Left renal cortex interstitium (tissue), 4 donors: Measurements from ENCODE around the gene CCT7. TPM values are rescaled to one million over a fixed set of nuclear protein-coding genes. Genes with fewer than 3 reads are reported as not detected.
A peak's percentile ranks its signal among the peaks of the same experiment; 100 is the strongest.
"Not testable (repeated sequence)": the region's sequence is repeated elsewhere in the genome, so short reads cannot be mapped to it uniquely, and the experiment has no call there.

Source experiments
- DNase-seq, 4 donors: peaks; one replicate each; pipeline ENCODE4 v3.0.0-alpha.2; 2013; ENCODE audit warnings: low read depth in 4 of 4, low spot score in 2 of 4, missing footprints in 1 of 4
- polyA plus RNA-seq, 4 donors: library from polyadenylated mRNA; unstranded; fragments of 120-200 nt; gene quantifications; one replicate each; pipeline ENCODE4 v1.2.1, GENCODE V29; 2013; ENCODE audit not compliant: insufficient read length in 4 of 4

CCT7 gene
- polyA plus RNA-seq, result 100 to 1,000 TPM; 235 to 265 (median 238) TPM

DNA sequence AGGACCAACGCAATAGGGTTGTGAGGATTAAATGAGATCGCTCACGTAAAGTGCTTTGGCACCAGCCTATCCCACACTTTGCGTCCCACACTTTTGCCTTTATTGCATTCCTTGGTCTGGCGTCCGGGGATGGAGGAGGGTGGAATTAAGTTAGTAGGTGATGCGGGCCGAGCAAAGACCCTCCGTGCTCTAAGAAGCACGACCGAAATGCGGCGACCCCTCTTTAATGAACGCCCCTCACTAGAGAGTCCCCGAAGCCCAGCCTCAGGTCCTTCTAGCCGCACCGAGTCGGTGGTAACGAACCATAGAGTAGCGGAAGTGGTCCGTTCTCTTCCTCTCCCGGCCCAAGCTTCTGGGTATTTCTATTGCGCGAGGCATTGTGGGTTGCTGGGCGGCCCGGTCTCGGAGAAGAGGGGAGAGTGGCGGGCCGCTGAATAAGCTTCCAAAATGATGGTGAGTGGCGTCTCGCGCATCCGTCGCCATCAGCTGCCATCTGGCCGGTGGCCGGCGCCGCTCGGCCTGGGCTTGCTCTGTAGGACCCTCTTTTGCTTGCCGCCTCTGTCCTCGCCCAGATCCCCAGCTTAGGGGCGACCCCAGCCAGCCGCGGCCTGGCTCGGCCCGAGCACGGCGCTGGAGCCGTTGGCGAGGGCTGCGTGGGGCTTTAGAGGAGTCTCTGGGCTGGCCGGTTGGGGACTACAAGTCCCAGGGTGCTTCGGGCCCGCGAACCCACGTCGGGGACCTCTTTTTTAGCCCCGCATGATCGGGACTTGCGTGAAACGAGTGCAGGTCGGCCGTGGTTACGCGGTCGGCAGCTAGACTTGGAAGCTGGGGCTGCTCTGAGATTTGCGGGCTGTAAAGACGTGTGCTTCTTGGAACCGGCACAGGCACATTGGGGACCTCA, at the start of gene CCT7:
CCT7 (plus strand) TSS at position 377 of the 901 bp plus-strand sequence; CDS start at position 448, 71 bp downstream.
- DNase-seq, result peak; percentile 74 to 89 (median 83)

DNA sequence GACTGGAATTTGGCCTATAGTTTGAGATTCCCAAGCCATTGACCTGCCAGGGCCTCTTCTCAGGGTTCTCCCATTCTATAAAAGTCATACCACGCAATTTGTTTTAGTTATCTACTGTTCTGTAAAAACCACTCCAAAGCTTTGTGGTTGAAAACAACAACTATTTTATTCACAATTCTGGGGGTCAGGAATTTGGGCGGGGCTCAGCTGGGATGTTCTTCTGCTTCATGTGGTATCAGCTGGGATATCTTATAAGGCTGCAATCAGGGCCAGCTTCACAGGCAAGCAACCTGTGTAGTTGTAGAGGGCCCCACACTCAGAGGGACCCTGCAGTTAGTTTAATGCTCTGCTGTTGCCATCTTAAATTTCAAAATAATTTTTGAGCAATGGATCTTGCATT, 48.1 kb upstream of the CCT7 start:
- no peak for DNase-seq

- DNase-seq, result no peak
Observed at GRCh38 chr2:73187549-73187948, 46.6 kb upstream of the CCT7 start.

DNA sequence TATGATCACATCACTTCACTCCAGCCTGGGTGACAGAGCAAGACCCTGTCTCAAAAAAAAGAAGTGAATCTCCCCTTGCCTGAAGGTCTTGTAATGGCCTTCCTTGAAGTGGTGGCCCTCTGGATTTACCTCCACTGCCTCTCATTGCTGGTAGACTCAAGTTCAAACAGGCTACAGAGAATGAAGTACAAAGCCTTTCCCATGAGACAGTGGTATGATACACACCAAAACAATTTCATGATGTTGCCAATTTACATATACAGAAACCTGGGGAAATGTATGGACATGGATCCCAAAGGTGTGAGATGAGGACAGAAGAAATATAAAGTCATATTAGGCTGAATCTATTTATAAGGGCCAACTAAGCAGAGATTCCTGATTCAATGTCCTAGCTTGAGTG, 36.5 kb upstream of the CCT7 start:
- no peak for DNase-seq

- DNase-seq, result not testable (repeated sequence)
Observed at GRCh38 chr2:73200281-73200680, 33.8 kb upstream of the CCT7 start.

- DNase-seq, result no peak
Observed at GRCh38 chr2:73202156-73203054, 31.7 kb upstream of the CCT7 start, which contains the start of gene NOTO. Gene NOTO (plus strand): TSS chr2:73202574. CDS start chr2:73202667, 93 bp downstream.

DNA sequence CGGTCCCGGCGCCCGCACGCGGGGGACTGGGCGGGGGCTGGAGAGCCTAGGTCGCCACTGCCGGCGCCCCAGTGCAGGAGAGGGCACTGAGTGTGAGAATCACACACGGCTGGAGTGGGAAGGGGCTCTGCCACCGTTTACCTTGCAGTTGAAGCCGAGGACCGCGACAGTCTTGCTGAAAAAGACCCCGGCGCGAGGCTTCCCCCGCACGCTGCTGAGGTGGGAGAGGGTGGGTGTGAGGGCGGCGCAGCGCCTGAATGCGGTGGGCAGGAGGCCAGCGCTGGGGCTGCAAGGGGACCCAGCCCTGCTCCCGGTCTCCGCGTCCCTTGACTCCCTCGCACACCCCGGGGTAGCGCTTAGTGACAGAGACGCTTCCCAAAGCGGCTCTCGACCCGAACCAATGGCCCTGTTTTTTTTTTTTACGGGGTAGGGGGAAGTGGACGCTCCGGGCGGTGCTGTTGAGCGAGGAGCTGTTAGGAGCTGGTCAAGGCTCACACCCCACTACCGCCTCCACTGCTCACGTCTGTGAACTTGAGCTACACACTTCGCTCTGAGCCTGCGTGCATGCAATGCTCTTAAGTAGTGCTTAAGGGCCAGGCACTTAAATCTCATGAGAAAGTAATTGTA, 30.9 kb upstream of the CCT7 start:
- DNase-seq, result no peak

- DNase-seq, result no peak
Observed at GRCh38 chr2:73205611-73206010, 28.5 kb upstream of the CCT7 start.

GRCh38 chr2:73208258-73208657, 25.9 kb upstream of the CCT7 start:
- DNase-seq, result no peak

- no peak for DNase-seq
Observed at GRCh38 chr2:73210019-73210418, 24.1 kb upstream of the CCT7 start.

DNA sequence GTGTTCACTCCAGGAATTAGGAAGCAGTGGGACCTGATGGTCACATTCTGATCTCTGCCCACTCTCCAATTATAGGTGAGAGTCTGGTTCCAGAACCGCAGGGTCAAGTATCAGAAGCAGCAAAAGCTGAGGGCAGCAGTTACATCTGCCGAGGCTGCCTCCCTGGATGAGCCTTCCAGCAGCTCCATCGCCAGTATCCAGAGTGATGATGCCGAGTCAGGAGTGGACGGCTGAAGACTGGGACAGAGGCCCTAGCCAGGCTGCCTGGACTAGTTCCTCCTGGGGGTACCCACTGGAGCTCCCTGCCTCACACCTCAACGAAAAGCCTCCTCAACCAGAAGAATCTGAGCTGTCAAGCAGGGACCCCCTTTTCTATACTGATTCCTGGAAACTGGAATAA, 23.4 kb upstream of the CCT7 start:
- no peak for DNase-seq

DNA sequence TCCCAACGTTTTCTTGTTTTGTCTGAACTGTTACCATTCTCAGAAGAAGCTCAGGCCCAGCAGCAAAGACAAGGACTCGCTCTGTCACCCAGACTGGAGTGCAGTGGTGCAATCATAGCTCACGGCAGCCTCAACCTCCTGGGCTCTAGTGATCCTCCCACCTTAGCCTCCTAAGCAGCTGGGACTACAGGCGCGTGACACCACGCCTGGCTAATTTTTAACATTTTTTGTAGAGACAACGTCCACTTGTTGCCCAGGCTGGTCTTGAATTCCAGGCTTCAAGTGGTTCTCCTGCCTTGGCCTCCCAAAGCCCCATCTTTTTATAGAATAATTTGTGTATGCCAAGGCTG, 22.0 kb upstream of the CCT7 start:
- no peak for DNase-seq

DNA sequence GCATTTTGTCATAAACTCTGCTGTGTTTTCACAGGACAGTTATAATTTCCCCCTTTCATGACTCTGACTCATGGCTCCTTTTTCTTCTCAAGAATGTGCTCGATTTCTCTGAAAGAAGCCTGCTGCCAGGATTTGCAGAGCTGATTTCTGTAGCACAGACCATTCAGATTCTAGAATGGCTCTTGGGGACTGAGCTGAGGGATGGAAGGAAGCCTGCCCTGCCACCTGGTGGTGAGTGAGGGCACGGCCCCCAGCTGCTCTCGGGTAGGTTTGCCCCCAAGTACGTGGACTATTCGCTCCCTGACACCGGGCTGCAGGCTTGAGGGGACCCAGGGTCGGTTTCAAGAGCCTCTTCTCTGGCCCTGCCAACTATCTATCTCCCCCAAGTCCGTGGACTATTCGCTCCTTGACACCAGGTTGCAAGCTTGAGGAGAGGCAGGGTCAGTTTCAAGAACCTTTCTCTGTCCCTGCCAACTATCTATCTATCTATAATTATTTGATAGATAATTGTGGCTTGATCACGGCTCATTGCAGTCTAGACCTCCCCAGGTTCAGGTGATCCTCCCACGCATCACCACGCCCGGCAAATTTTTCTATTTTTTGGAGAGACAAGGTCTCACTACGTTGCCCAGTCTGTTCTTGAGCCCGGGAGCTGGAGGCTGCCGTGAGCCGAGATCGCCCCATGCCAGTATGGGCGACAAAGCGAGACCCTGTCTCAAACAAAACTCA, 21.5 kb upstream of the CCT7 start:
- DNase-seq, result peak in 1 of 4 donors; percentile 48

- DNase-seq, result peak; percentile 48 to 78 (median 75)
Observed at GRCh38 chr2:73214120-73215035, 19.7 kb upstream of the CCT7 start, which contains the start of gene SMYD5. Gene SMYD5 (plus strand): TSS chr2:73214245. CDS start chr2:73214267, 22 bp downstream.

DNA sequence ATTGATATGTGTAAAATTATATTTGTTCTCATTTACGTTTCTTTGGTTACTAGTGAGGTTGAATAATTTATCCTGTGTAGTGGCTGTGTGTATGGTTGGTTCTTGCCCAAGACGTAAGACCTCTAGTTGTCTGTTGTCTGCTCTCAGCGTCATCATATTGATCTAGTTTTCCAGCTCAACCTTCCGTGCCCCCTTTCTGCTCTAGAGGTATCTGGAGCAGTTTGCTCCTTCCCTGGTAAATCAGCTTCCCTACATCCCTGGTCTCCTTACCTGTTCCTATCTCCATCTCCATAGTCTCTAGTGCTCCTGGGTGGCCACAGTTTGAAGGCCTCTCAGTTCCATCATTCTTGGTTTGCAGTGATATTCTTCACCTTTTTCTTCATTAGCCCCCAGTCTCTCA, 18.9 kb upstream of the CCT7 start:
- no peak for DNase-seq

GRCh38 chr2:73217160-73217559, 16.9 kb upstream of the CCT7 start:
- DNase-seq, result no peak

DNA sequence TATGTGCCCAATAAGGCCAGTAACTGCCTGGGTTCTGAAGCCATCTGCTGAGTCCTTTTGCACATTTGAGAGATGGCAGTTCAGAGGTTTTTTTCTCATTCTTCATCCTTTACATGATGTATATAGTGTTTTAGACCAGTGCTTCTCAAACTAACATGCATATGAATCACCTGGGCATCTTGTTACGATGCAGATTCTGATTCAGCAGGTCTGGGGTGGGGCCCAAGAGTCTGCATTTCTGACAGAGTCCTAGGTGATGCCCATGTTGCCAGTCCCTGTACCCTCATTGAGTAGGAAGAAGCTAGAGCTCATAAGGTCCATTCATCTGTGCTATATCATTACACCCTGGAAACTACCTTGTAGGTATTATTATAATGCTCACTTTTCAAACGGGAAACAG, 16.3 kb upstream of the CCT7 start:
- DNase-seq, result no peak

DNA sequence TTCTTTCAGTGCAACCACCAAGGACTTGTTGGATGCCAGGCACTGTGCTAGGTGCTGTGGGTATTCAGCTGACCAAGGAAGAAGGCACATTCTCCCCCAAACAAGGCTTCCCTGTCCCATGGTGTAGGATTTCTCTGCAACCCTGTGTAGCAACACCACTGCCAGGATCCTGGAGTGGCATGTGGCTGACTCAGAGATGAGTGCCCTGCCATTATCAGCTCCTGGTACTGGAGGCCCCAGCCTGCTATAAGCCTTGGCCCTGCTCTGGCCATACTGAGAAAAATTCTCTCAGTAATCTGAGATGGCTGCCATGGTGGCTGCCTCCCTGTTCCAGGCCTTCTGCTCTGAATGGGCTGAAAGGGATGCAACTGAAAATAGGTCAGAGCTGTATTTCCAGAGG, 15.8 kb upstream of the CCT7 start:
- DNase-seq, result no peak

DNA sequence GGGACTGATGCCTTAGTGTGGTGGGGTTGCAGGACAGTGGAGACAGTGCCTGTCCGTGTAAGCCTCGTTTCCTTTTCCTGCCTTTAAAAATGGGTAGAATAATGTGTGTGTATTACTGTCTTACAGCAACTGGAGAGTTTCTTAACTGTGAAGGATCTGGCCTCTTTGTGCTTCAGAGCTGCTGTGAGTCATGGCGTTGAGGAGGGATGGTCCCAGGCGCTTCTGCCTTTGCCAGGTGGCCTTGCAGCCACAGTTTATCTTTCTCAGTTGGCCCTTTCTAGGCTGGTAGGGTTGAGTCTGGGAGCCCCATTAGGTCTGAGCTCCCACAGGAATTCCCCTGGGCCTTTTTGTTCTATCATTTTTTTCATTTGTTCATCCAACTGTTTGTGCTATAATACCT, 10.3 kb upstream of the CCT7 start:
- no peak for DNase-seq
